ENCODE data around the gene THSD4.
"Not testable (repeated sequence)": the region's sequence is repeated elsewhere in the genome, so short reads cannot be mapped to it uniquely, and the experiment has no call there.

THSD4 gene

GRCh38 chr15:71294911-71295602, 179.8 kb downstream of the THSD4 start:
- in situ Hi-C loops (cut with MboI; ENCODE audit: low pct_unique_long_range_greater_than_20kb, low sequenced_read_pairs) = no loop called here
- no peak for DNase-seq

- in situ Hi-C loops (cut with MboI; ENCODE audit: low pct_unique_long_range_greater_than_20kb, low sequenced_read_pairs) = no loop called here
- no peak for DNase-seq
These were observed 180.5 kb downstream of the THSD4 start for GRCh38 chr15:71295603-71296314.

- in situ Hi-C loops (cut with MboI; ENCODE audit: low pct_unique_long_range_greater_than_20kb, low sequenced_read_pairs) = no loop called here
- no peak for DNase-seq
These were observed 181.0 kb downstream of the THSD4 start for GRCh38 chr15:71296315-71296679.

- in situ Hi-C loops (cut with MboI; ENCODE audit: low pct_unique_long_range_greater_than_20kb, low sequenced_read_pairs) = no loop called here
- DNase-seq = no peak
These were observed 186.8 kb downstream of the THSD4 start for GRCh38 chr15:71301958-71302621.

- DNase-seq = no peak
- in situ Hi-C loops (cut with MboI; ENCODE audit: low pct_unique_long_range_greater_than_20kb, low sequenced_read_pairs) = no loop called here
These were observed 187.7 kb downstream of the THSD4 start for GRCh38 chr15:71302861-71303410.

- in situ Hi-C loops (cut with MboI; ENCODE audit: low pct_unique_long_range_greater_than_20kb, low sequenced_read_pairs) = no loop called here
- no peak for DNase-seq
These were observed 188.7 kb downstream of the THSD4 start for GRCh38 chr15:71303977-71304376.

- in situ Hi-C loops (cut with MboI; ENCODE audit: low pct_unique_long_range_greater_than_20kb, low sequenced_read_pairs) = no loop called here
- DNase-seq = no peak
These were observed 189.4 kb downstream of the THSD4 start for GRCh38 chr15:71304681-71305080.

GRCh38 chr15:71306538-71306937, 191.3 kb downstream of the THSD4 start:
- no peak for DNase-seq
- in situ Hi-C loops (cut with MboI; ENCODE audit: low pct_unique_long_range_greater_than_20kb, low sequenced_read_pairs) = no loop called here

GRCh38 chr15:71312194-71312708, 197.0 kb downstream of the THSD4 start:
- in situ Hi-C loops (cut with MboI; ENCODE audit: low pct_unique_long_range_greater_than_20kb, low sequenced_read_pairs) = no loop called here

GRCh38 chr15:71312731-71313460, 197.6 kb downstream of the THSD4 start:
- in situ Hi-C loops (cut with MboI; ENCODE audit: low pct_unique_long_range_greater_than_20kb, low sequenced_read_pairs) = no loop called here
- no peak for DNase-seq

More at GRCh38 chr15:71312194-71312708, 197.0 kb downstream of the THSD4 start:
- no peak for DNase-seq

GRCh38 chr15:71313806-71314205, 198.5 kb downstream of the THSD4 start:
- no peak for DNase-seq
- in situ Hi-C loops (cut with MboI; ENCODE audit: low pct_unique_long_range_greater_than_20kb, low sequenced_read_pairs) = no loop called here

GRCh38 chr15:71314956-71315537, 199.8 kb downstream of the THSD4 start:
- DNase-seq = no peak
- in situ Hi-C loops (cut with MboI; ENCODE audit: low pct_unique_long_range_greater_than_20kb, low sequenced_read_pairs) = no loop called here

GRCh38 chr15:71316911-71317310, 201.6 kb downstream of the THSD4 start:
- in situ Hi-C loops (cut with MboI; ENCODE audit: low pct_unique_long_range_greater_than_20kb, low sequenced_read_pairs) = no loop called here
- no peak for DNase-seq

- in situ Hi-C loops (cut with MboI; ENCODE audit: low pct_unique_long_range_greater_than_20kb, low sequenced_read_pairs); DNase-seq: not testable (repeated sequence)
These were observed 204.2 kb downstream of the THSD4 start for GRCh38 chr15:71319424-71319823.

- in situ Hi-C loops (cut with MboI; ENCODE audit: low pct_unique_long_range_greater_than_20kb, low sequenced_read_pairs) = no loop called here
- DNase-seq = no peak
These were observed 204.7 kb downstream of the THSD4 start for GRCh38 chr15:71319935-71320334.

- DNase-seq = no peak
- in situ Hi-C loops (cut with MboI; ENCODE audit: low pct_unique_long_range_greater_than_20kb, low sequenced_read_pairs) = no loop called here
These were observed 207.8 kb downstream of the THSD4 start for GRCh38 chr15:71323082-71323481.

- in situ Hi-C loops (cut with MboI; ENCODE audit: low pct_unique_long_range_greater_than_20kb, low sequenced_read_pairs) = no loop called here
- DNase-seq = no peak
These were observed 208.3 kb downstream of the THSD4 start for GRCh38 chr15:71323584-71323983.

GRCh38 chr15:71325481-71325880, 210.2 kb downstream of the THSD4 start:
- no peak for DNase-seq
- in situ Hi-C loops (cut with MboI; ENCODE audit: low pct_unique_long_range_greater_than_20kb, low sequenced_read_pairs) = no loop called here

- DNase-seq = no peak
These were observed 213.2 kb downstream of the THSD4 start for GRCh38 chr15:71328453-71328852.

More at GRCh38 chr15:71328453-71328852, 213.2 kb downstream of the THSD4 start:
- in situ Hi-C loops (cut with MboI; ENCODE audit: low pct_unique_long_range_greater_than_20kb, low sequenced_read_pairs) = no loop called here

Data from KBM-7 (cell line).